ENCODE data around the gene STUM. TPM values are rescaled to one million over a fixed set of nuclear protein-coding genes. Genes with fewer than 3 reads are reported as not detected.

Gene STUM
- total and polyA plus RNA-seq, 7 donors: under 0.01 to 16.9 (median 7.2) TPM

- H3K9me3 ChIP-seq: no peaks in the 10 kb centered on the region
- H3K27me3 ChIP-seq: no peaks in the 10 kb centered on the region
- peaks cover 0 to 20% (median 14%) of the 10 kb centered on the region in 4 donors for H3K4me1 ChIP-seq
- peak; percentile 22 for DNase-seq
- intact Hi-C loops (cut with DNase I): no loop called here
- 73 to 80% methylated on average over 6 of the region's 6 CpGs for WGBS, 2 donors
- H3K4me3 ChIP-seq: no peak overlapping the region
- H3K36me3 ChIP-seq: no peaks in the 10 kb centered on the region
- H3K27ac ChIP-seq: peak overlapping the region in 2 of 4 donors; percentile 18 to 31
- TF ChIP-seq CTCF (IDR thresholded peaks at IDR 0.05) (no peak), EP300 (IDR thresholded peaks at IDR 0.05) (no peak), POLR2AphosphoS5 (IDR thresholded peaks at IDR 0.05) (no peak), POLR2A (IDR thresholded peaks at IDR 0.05) (no peak)
These were observed 32.2 kb downstream of the STUM start for GRCh38 chr1:226580625-226581270.

GRCh38 chr1:226581650-226582330, 33.2 kb downstream of the STUM start:
- 96 to 97% methylated on average over 8 of the region's 8 CpGs for WGBS, 2 donors
- intact Hi-C loops (cut with DNase I): no loop called here
- peak overlapping the region in 2 of 4 donors; percentile 18 to 31 for H3K27ac ChIP-seq
- H3K4me1 ChIP-seq: peaks cover 0 to 10% (median 4%) of the 10 kb centered on the region in 4 donors
- H3K27me3 ChIP-seq: no peaks in the 10 kb centered on the region
- H3K9me3 ChIP-seq: no peaks in the 10 kb centered on the region
- TF ChIP-seq CTCF (IDR thresholded peaks at IDR 0.05) (no peak), POLR2AphosphoS5 (IDR thresholded peaks at IDR 0.05) (peak in 1 of 4 donors; percentile 18), EP300 (IDR thresholded peaks at IDR 0.05) (no peak)
- DNase-seq: no peak
- H3K4me3 ChIP-seq: no peak overlapping the region
- no peaks in the 10 kb centered on the region for H3K36me3 ChIP-seq

- peaks cover 0 to 5% (median under 1%) of the 10 kb centered on the region in 4 donors for H3K4me1 ChIP-seq
- no peak for DNase-seq
- TF ChIP-seq POLR2AphosphoS5 (IDR thresholded peaks at IDR 0.05) (no peak), CTCF (IDR thresholded peaks at IDR 0.05) (no peak), POLR2A (IDR thresholded peaks at IDR 0.05) (no peak), EP300 (IDR thresholded peaks at IDR 0.05) (no peak)
- WGBS, 2 donors: 93 to 98% methylated on average over 3 of the region's 3 CpGs
- H3K36me3 ChIP-seq: no peaks in the 10 kb centered on the region
- H3K9me3 ChIP-seq: no peaks in the 10 kb centered on the region
- no peaks in the 10 kb centered on the region for H3K27me3 ChIP-seq
- intact Hi-C loops (cut with DNase I): no loop called here
- H3K4me3 ChIP-seq: no peak overlapping the region
- no peak overlapping the region for H3K27ac ChIP-seq
These were observed 34.4 kb downstream of the STUM start for GRCh38 chr1:226582966-226583365.

GRCh38 chr1:226584164-226584563, 35.6 kb downstream of the STUM start:
- DNase-seq: no peak
- Histone ChIP-seq H3K9me3 (no peaks in the 10 kb centered on the region), H3K27ac (no peak overlapping the region), H3K27me3 (no peaks in the 10 kb centered on the region), H3K36me3 (no peaks in the 10 kb centered on the region), H3K4me1 (peaks cover 0 to 14% (median 6%) of the 10 kb centered on the region in 4 donors), H3K4me3 (no peak overlapping the region)
- 57 to 60% methylated on average over 3 of the region's 3 CpGs for WGBS, 2 donors
- intact Hi-C loops (cut with DNase I): no loop called here
- TF ChIP-seq EP300 (IDR thresholded peaks at IDR 0.05) (no peak), POLR2AphosphoS5 (IDR thresholded peaks at IDR 0.05) (no peak), CTCF (IDR thresholded peaks at IDR 0.05) (no peak), POLR2A (IDR thresholded peaks at IDR 0.05) (no peak)
